SIG-M5 treated with dmso at 0.1 percent for 504 hours (cell line): ENCODE measurements around the gene ACP4.
"Not testable (repeated sequence)": the region's sequence is repeated elsewhere in the genome, so short reads cannot be mapped to it uniquely, and the experiment has no call there.

ENCODE experiments used
- DNase-seq: peaks from one replicate; lab custom pipeline; 2025; ENCODE audit not compliant: unreplicated experiment; lab: John Stamatoyannopoulos, UW

The ACP4 gene

GRCh38 chr19:50796634-50797428, 6.6 kb downstream of the ACP4 start:
- no peak for DNase-seq

- no peak for DNase-seq
Measured at GRCh38 chr19:50797429-50797780, 7.2 kb downstream of the ACP4 start.

GRCh38 chr19:50797781-50798658, 7.8 kb downstream of the ACP4 start:
- DNase-seq = no peak

GRCh38 chr19:50798659-50799546, 8.7 kb downstream of the ACP4 start:
- no peak for DNase-seq

GRCh38 chr19:50799547-50799851, 9.3 kb downstream of the ACP4 start:
- DNase-seq = no peak

- no peak for DNase-seq
Measured at GRCh38 chr19:50801107-50801506, 10.9 kb downstream of the ACP4 start.

- no peak for DNase-seq
Measured at GRCh38 chr19:50803633-50804419, 13.6 kb downstream of the ACP4 start.

GRCh38 chr19:50804420-50805272, 14.4 kb downstream of the ACP4 start:
- peak; percentile 96 for DNase-seq

GRCh38 chr19:50808856-50809255, 18.6 kb downstream of the ACP4 start:
- no peak for DNase-seq

- DNase-seq = not testable (repeated sequence)
Measured at GRCh38 chr19:50811622-50812238, 21.5 kb downstream of the ACP4 start.

- DNase-seq = no peak
Measured at GRCh38 chr19:50812474-50812873, 22.3 kb downstream of the ACP4 start.

- no peak for DNase-seq
Measured at GRCh38 chr19:50814883-50815282, 24.7 kb downstream of the ACP4 start.

GRCh38 chr19:50815439-50815838, 25.2 kb downstream of the ACP4 start:
- no peak for DNase-seq

GRCh38 chr19:50817941-50818858, 28.0 kb downstream of the ACP4 start:
- peak; percentile 23 for DNase-seq

- DNase-seq = no peak
Measured at GRCh38 chr19:50818859-50819472, 28.8 kb downstream of the ACP4 start.

GRCh38 chr19:50819636-50820035, 29.4 kb downstream of the ACP4 start:
- DNase-seq = no peak

- DNase-seq = no peak
Measured at GRCh38 chr19:50820086-50820485, 29.9 kb downstream of the ACP4 start.
